Osteocyte (in vitro differentiated cells): ENCODE data around the gene SPACA5. TPM values are rescaled to one million over a fixed set of nuclear protein-coding genes. Genes with fewer than 3 reads are reported as not detected.
"Not testable (repeated sequence)": the region's sequence is repeated elsewhere in the genome, so short reads cannot be mapped to it uniquely, and the experiment has no call there.

ENCODE experiments used
- DNase-seq: peaks from one replicate; pipeline ENCODE4 v3.0.0; 2021; ENCODE audit warnings: mixed read lengths; ENCODE audit not compliant: unreplicated experiment; ENCODE audit errors: extremely low spot score
- H3K27ac Mint-ChIP-seq: one replicate; pipeline ENCODE4 v1.8.0; 2021; ENCODE audit warnings: mild to moderate bottlenecking, mixed read lengths; ENCODE audit not compliant: unreplicated experiment
- H3K27me3 Mint-ChIP-seq: one replicate; pipeline ENCODE4 v1.8.0; 2021; ENCODE audit warnings: mixed read lengths; ENCODE audit not compliant: unreplicated experiment
- H3K36me3 Mint-ChIP-seq: one replicate; pipeline ENCODE4 v1.8.0; 2021; ENCODE audit warnings: mixed read lengths; ENCODE audit not compliant: unreplicated experiment
- H3K4me1 Mint-ChIP-seq: one replicate; pipeline ENCODE4 v1.8.0; 2021; ENCODE audit warnings: mixed read lengths; ENCODE audit not compliant: unreplicated experiment
- H3K4me3 Mint-ChIP-seq: one replicate; pipeline ENCODE4 v1.8.0; 2021; ENCODE audit warnings: mild to moderate bottlenecking, moderate library complexity, mixed read lengths; ENCODE audit not compliant: unreplicated experiment
- H3K9me3 Mint-ChIP-seq: one replicate; pipeline ENCODE4 v1.8.0; 2021; ENCODE audit warnings: mixed read lengths; ENCODE audit not compliant: unreplicated experiment
- CTCF ChIP-seq: fragments of 200-600 bp; sonication (generic); IDR thresholded peaks from 2 replicates; pipeline ENCODE4 v1.5.0; 2021; ENCODE audit warnings: antibody characterized with exemption, mild to moderate bottlenecking, moderate library complexity
- total RNA-seq: library from RNA; stranded (reverse); gene quantifications from 2 replicates; pipeline ENCODE4 v1.2.1, GENCODE V29; 2021

The SPACA5 gene
- total RNA-seq, 1 donor from 2014 or later: not detected

GRCh38 chrX:48021026-48021900 is 14.5 kb downstream of the SPACA5 start:
- Mint-ChIP-seq H3K9me3 (no peaks in the 10 kb centered on the region), H3K4me3 (peak overlapping the region; percentile 90), H3K4me1 (peaks cover 7% of the 10 kb centered on the region), H3K27ac (peak overlapping the region; percentile 99), H3K36me3 (no peaks in the 10 kb centered on the region), H3K27me3 (no peaks in the 10 kb centered on the region)
- TF ChIP-seq CTCF: no peak
- DNase-seq: peak; percentile 88

GRCh38 chrX:48022100-48022499 is 15.3 kb downstream of the SPACA5 start:
- Mint-ChIP-seq H3K36me3 (no peaks in the 10 kb centered on the region), H3K4me1 (peaks cover 7% of the 10 kb centered on the region)
- no peak for TF ChIP-seq CTCF

GRCh38 chrX:48022738-48023137 is 15.9 kb downstream of the SPACA5 start:
- H3K9me3 Mint-ChIP-seq: no peaks in the 10 kb centered on the region
- peaks cover 7% of the 10 kb centered on the region for H3K4me1 Mint-ChIP-seq
- H3K27me3 Mint-ChIP-seq: no peaks in the 10 kb centered on the region
- TF ChIP-seq CTCF: no peak
- DNase-seq: no peak
- H3K27ac Mint-ChIP-seq: no peak overlapping the region
- H3K36me3 Mint-ChIP-seq: no peaks in the 10 kb centered on the region
- H3K4me3 Mint-ChIP-seq: no peak overlapping the region

More at GRCh38 chrX:48022100-48022499, 15.3 kb downstream of the SPACA5 start:
- Mint-ChIP-seq H3K9me3 (no peaks in the 10 kb centered on the region), H3K27me3 (no peaks in the 10 kb centered on the region), H3K4me3 (no peak overlapping the region), H3K27ac (no peak overlapping the region)
- no peak for DNase-seq

- Mint-ChIP-seq H3K27me3 (no peaks in the 10 kb centered on the region), H3K27ac (no peak overlapping the region), H3K4me1 (peaks cover 7% of the 10 kb centered on the region), H3K4me3 (no peak overlapping the region), H3K36me3 (no peaks in the 10 kb centered on the region), H3K9me3 (no peaks in the 10 kb centered on the region)
- TF ChIP-seq CTCF: peak; percentile 63
- no peak for DNase-seq
These were observed 18.8 kb downstream of the SPACA5 start for GRCh38 chrX:48025561-48025960.

GRCh38 chrX:48027545-48027944 is 20.8 kb downstream of the SPACA5 start:
- H3K9me3 Mint-ChIP-seq, H3K36me3 Mint-ChIP-seq, DNase-seq, H3K4me3 Mint-ChIP-seq, H3K27me3 Mint-ChIP-seq, H3K27ac Mint-ChIP-seq, H3K4me1 Mint-ChIP-seq: not testable (repeated sequence)
